ENCODE measurements around the gene FSTL4. TPM values are rescaled to one million over a fixed set of nuclear protein-coding genes. Genes with fewer than 3 reads are reported as not detected.

The FSTL4 gene
- total and polyA plus RNA-seq, 2 of the 13 experiments (the other 11 are each of a cell fraction or from before 2014, with no cell fraction given): 2.1 to 3.0 TPM

GRCh38 chr5:133232011-133232410 is 380.3 kb downstream of the FSTL4 start (continued):
- TF ChIP-seq ZBTB40 (IDR thresholded peaks at IDR 0.05) (no peak), ZBTB40 (CRISPR knock-in tag; IDR thresholded peaks at IDR 0.05) (no peak), WIZ (CRISPR knock-in tag; IDR thresholded peaks at IDR 0.05) (no peak), RFX5 (IDR thresholded peaks at IDR 0.05; ENCODE audit: low read depth, low read length) (no peak), ZFP82 (CRISPR knock-in tag; IDR thresholded peaks at IDR 0.05; ENCODE audit: borderline replicate concordance) (no peak), HHEX (CRISPR knock-in tag; IDR thresholded peaks at IDR 0.05) (no peak), ZNF782 (CRISPR knock-in tag; IDR thresholded peaks at IDR 0.05; ENCODE audit: borderline replicate concordance) (no peak), ZNF816 (CRISPR knock-in tag; IDR thresholded peaks at IDR 0.05; ENCODE audit: borderline replicate concordance) (no peak), GABPB1 (CRISPR knock-in tag; IDR thresholded peaks at IDR 0.05) (no peak), KAT7 (CRISPR knock-in tag; IDR thresholded peaks at IDR 0.05; ENCODE audit: borderline replicate concordance) (no peak), ZNF232 (CRISPR knock-in tag; IDR thresholded peaks at IDR 0.05; ENCODE audit: borderline replicate concordance) (no peak), LRRFIP1 (CRISPR knock-in tag; conservative IDR thresholded peaks at IDR 0.05) (no peak), ZNF660 (CRISPR knock-in tag; IDR thresholded peaks at IDR 0.05; ENCODE audit: borderline replicate concordance, low read depth) (no peak), CEBPG (CRISPR knock-in tag; IDR thresholded peaks at IDR 0.05) (no peak), GRHL1 (CRISPR knock-in tag; conservative IDR thresholded peaks at IDR 0.05) (no peak), RXRA (CRISPR knock-in tag; IDR thresholded peaks at IDR 0.05) (no peak), CREB1 (IDR thresholded peaks at IDR 0.05) (no peak), CREB1 (CRISPR knock-in tag; IDR thresholded peaks at IDR 0.05) (no peak), ZNF10 (CRISPR knock-in tag; IDR thresholded peaks at IDR 0.05; ENCODE audit: borderline replicate concordance, low read depth) (no peak), BRD4 (CRISPR knock-in tag; IDR thresholded peaks at IDR 0.05) (no peak)

Data from HepG2 (cell line).